LNCaP clone FGC (cell line): ENCODE measurements around the gene MYO7A.

Source experiments
- DNase-seq: peaks from one replicate; pipeline ENCODE4 v3.0.0-alpha.2; 2011; ENCODE audit warnings: low read depth
- H3K4me3 ChIP-seq: 2 replicates; pipeline ENCODE4 v1.5.1; 2011; ENCODE audit warnings: mild to moderate bottlenecking, low read depth, low read length, control low read depth
- CTCF ChIP-seq: IDR thresholded peaks from 2 replicates; pipeline ENCODE4 v1.5.1; 2012; ENCODE audit warnings: mild to moderate bottlenecking; ENCODE audit not compliant: control insufficient read depth, insufficient read depth; ENCODE audit errors: extremely low read depth

The MYO7A gene

DNA sequence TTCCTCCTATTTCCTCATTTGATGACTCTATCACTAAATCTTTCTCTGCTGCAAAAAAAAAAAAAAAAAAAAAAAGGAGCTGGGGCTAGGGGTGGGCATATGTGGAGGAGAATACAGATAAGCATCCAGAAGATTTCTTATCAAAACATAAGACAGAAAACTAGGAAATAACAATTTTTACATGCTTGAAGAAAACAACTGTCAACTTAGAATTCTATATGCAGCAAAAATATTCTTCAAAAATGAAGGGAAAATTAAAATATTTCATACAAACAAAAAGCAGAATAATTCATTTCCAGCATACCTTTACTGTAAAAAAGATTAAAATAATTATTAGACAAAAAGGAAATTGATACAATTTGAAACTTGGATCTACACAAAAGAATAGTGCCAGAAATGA, 134.8 kb downstream of the MYO7A start:
- no peak for TF ChIP-seq CTCF
- no peak overlapping the region for H3K4me3 ChIP-seq
- DNase-seq = no peak
